ENCODE results near the gene RAPGEF2. TPM values are rescaled to one million over a fixed set of nuclear protein-coding genes. Genes with fewer than 3 reads are reported as not detected.

Gene RAPGEF2
- total and polyA plus RNA-seq, 2 donors (not counting 3 experiments of a cell fraction or from before 2014, with no cell fraction given): 28.7 to 55.2 TPM

DNA sequence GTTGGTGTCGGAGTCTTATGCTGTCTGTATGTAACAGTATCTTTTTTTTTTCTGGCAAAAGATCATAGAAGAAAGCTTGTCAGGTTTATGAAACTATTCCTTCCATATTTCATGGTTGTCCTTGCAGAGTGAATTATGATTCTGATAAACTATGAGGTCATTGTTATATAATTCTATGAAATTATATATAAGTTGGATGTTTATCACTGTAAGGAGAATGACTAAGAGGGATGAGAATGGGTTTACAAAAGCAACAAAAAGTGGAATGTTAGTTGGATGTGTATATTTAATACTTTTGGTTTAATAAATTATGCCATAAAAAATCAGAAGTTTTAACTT is 43.1 kb downstream of the RAPGEF2 start:
- Histone ChIP-seq H3K9me3 (replicated peaks; ENCODE audit: control insufficient read depth, insufficient read depth, low read length) (no peaks in the 10 kb centered on the region), H2AFZ (ENCODE audit: low read depth, low read length) (no peak overlapping the region), H3K27me3 (ENCODE audit: control insufficient read depth in 2 of 2, insufficient read depth in 2 of 2, low read length in 2 of 2) (no peaks in the 10 kb centered on the region), H3K36me3 (ENCODE audit: control insufficient read depth in 2 of 2, extremely low read depth in 1 of 2, insufficient read depth in 2 of 2, low read length in 2 of 2) (no peaks in the 10 kb centered on the region), H3K27ac (ENCODE audit: insufficient read depth, low read depth, low read length) (no peak overlapping the region), H3K4me2 (ENCODE audit: insufficient read depth, low read length) (no peak overlapping the region), H3K9me1 (replicated peaks; ENCODE audit: control insufficient read depth, extremely low read depth, insufficient read depth, low read length) (no peaks in the 10 kb centered on the region), H3K4me3 (replicated peaks in 1 of 3; ENCODE audit: insufficient read depth in 1 of 3, low read depth in 1 of 3, low read length in 3 of 3) (no peak overlapping the region), H3K79me2 (ENCODE audit: control insufficient read depth, insufficient read depth, low read length) (peaks cover 71% of the 10 kb centered on the region), H4K20me1 (replicated peaks; ENCODE audit: control insufficient read depth, extremely low read depth, insufficient read depth, low read length) (peaks cover 5% of the 10 kb centered on the region), H3K9ac (replicated peaks; ENCODE audit: extremely low read depth, insufficient read depth, low read length) (no peak overlapping the region), H3K4me1 (ENCODE audit: control insufficient read depth, extremely low read depth, insufficient read depth, low read length) (peaks cover 3% of the 10 kb centered on the region)
- peak; percentile 43 for DNase-seq (ENCODE audit: low read depth, low spot score)
- no peak for TF ChIP-seq POLR2AphosphoS5 (IDR thresholded peaks at IDR 0.05; ENCODE audit: insufficient read depth, low read depth, low read length)
- peak; percentile 2 for TF ChIP-seq JUN (IDR thresholded peaks at IDR 0.05; ENCODE audit: borderline replicate concordance, insufficient read depth, insufficient read length, low read depth)
- CTCF ChIA-PET: interaction anchor here (0.9 to 2.0 kb wide), 3 partner anchors 16 to 49 kb away, joined by 4 to 5 read pairs (median 4); no protein-coding TSS in a partner anchor
- POLR2A ChIA-PET: no interaction called here
- intact Hi-C loops (cut with micrococcal nuclease): no loop called here
- no peak for FAIRE-seq
- no TSS peak for BruUV-seq (replicated peaks)
- dilution Hi-C loops (cut with MboI; ENCODE audit: extremely low pct_ligation_motif_present, low sequenced_read_pairs): no loop called here

DNA sequence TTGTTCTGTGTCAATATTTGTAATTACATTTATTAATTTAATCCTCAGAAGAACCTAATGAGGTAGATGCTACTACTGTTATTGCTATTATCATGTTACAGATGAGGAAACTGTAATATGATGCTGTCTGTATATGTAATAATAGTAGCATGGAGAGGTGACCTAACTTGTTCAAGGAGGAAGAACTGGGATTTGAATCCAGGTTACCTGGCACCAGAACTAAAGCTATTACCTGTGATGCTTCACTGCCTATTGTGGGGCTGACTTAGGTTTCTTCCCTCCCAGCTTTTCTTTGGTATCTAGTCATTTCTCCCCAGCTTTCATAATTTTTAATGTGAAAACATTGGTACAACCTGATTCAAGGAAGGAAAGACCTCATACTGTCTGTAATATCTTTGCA is 43.6 kb downstream of the RAPGEF2 start:
- FAIRE-seq: no peak
- peaks cover 72% of the 10 kb centered on the region for H3K79me2 ChIP-seq (ENCODE audit: control insufficient read depth, insufficient read depth, low read length)

More for the DNA sequence above, 43.6 kb downstream of the RAPGEF2 start:
- Histone ChIP-seq H3K27me3 (ENCODE audit: control insufficient read depth in 2 of 2, insufficient read depth in 2 of 2, low read length in 2 of 2) (no peaks in the 10 kb centered on the region), H3K4me2 (ENCODE audit: insufficient read depth, low read length) (no peak overlapping the region), H3K9me1 (replicated peaks; ENCODE audit: control insufficient read depth, extremely low read depth, insufficient read depth, low read length) (no peaks in the 10 kb centered on the region), H2AFZ (ENCODE audit: low read depth, low read length) (no peak overlapping the region), H3K4me3 (replicated peaks in 1 of 3; ENCODE audit: insufficient read depth in 1 of 3, low read depth in 1 of 3, low read length in 3 of 3) (no peak overlapping the region), H3K9me3 (replicated peaks; ENCODE audit: control insufficient read depth, insufficient read depth, low read length) (no peaks in the 10 kb centered on the region), H3K27ac (ENCODE audit: insufficient read depth, low read depth, low read length) (no peak overlapping the region), H3K36me3 (ENCODE audit: control insufficient read depth in 2 of 2, extremely low read depth in 1 of 2, insufficient read depth in 2 of 2, low read length in 2 of 2) (no peaks in the 10 kb centered on the region), H3K9ac (replicated peaks; ENCODE audit: extremely low read depth, insufficient read depth, low read length) (no peak overlapping the region), H4K20me1 (replicated peaks; ENCODE audit: control insufficient read depth, extremely low read depth, insufficient read depth, low read length) (peaks cover 5% of the 10 kb centered on the region), H3K4me1 (ENCODE audit: control insufficient read depth, extremely low read depth, insufficient read depth, low read length) (peaks cover 3% of the 10 kb centered on the region)
- no peak for DNase-seq (ENCODE audit: low read depth, low spot score)
- BruUV-seq (replicated peaks): no TSS peak
- CTCF ChIA-PET: interaction anchor here (1.3 to 1.5 kb wide), 2 partner anchors 16 to 39 kb away, joined by 3 to 4 read pairs; no protein-coding TSS in a partner anchor
- dilution Hi-C loops (cut with MboI; ENCODE audit: extremely low pct_ligation_motif_present, low sequenced_read_pairs): no loop called here
- no peak for TF ChIP-seq JUN (IDR thresholded peaks at IDR 0.05; ENCODE audit: borderline replicate concordance, insufficient read depth, insufficient read length, low read depth)
- TF ChIP-seq, protein P1, sequence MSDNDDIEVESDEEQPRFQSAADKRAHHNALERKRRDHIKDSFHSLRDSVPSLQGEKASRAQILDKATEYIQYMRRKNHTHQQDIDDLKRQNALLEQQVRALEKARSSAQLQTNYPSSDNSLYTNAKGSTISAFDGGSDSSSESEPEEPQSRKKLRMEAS (IDR thresholded peaks at IDR 0.05; ENCODE audit: insufficient read depth, insufficient read length): no peak
- TF ChIP-seq MYC (IDR thresholded peaks at IDR 0.05; ENCODE audit: low read depth, low read length): no peak
- TF ChIP-seq GATA2 (IDR thresholded peaks at IDR 0.05; ENCODE audit: insufficient read depth, insufficient read length, low read depth, low read length): no peak
- no peak for TF ChIP-seq FOS (IDR thresholded peaks at IDR 0.05; ENCODE audit: borderline replicate concordance, insufficient read depth, low read length)
- POLR2A ChIA-PET: no interaction called here
- intact Hi-C loops (cut with micrococcal nuclease): no loop called here
